Effector CD8-positive, alpha-beta T cell (primary cell): ENCODE results near the gene SLC9A7.

Source experiments
- DNase-seq: peaks from one replicate; lab custom pipeline; 2025; lab: John Stamatoyannopoulos, UW

The SLC9A7 gene

DNA sequence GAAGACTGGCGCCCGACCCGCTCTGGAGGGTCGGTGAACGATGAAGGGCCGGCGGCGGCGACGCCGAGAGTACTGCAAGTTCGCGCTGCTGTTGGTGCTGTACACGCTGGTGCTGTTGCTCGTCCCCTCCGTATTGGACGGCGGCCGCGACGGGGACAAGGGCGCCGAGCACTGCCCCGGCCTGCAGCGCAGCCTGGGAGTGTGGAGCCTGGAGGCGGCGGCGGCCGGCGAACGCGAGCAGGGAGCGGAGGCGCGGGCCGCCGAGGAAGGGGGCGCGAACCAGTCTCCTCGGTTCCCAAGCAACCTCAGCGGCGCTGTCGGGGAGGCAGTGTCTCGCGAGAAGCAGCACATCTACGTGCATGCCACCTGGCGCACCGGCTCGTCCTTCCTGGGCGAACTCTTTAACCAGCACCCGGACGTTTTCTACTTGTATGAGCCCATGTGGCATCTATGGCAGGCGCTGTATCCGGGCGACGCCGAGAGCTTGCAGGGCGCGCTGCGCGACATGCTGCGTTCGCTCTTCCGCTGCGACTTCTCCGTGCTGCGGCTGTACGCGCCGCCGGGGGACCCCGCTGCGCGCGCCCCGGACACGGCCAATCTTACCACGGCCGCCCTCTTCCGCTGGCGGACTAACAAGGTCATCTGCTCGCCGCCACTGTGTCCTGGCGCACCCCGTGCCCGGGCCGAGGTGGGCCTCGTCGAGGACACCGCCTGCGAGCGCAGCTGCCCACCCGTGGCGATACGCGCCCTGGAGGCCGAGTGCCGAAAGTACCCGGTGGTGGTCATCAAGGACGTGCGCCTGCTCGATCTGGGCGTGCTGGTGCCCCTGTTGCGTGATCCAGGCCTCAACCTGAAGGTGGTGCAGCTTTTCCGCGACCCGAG, 184.8 kb downstream of the SLC9A7 start:
- DNase-seq, result peak; percentile 13

DNA sequence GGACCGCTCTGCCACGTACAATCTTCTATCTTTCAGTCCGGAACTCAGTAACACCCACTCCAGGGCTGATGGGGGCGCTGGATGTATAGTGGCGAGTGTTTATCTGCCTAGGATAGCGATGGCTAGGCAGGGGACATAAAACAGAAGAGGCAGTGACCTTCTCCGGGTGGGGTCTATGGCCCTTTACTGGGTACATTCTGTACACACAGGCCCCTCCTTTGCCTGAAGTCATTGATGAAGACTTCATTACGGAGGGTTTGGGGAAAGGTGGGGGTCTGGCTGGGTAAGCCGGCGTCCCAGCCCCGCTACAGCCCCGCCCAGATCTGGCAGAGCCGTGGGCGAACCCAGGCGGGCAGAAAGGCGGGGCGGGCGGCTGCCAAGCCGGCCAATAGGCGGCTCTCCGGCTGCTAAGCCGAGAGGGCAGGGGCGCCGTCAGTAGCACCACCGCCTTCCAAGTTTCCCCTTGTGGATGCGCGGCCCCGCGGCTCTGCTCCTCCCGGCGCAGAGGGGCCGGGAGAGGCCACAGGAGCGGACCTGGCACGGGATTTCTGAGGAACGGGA, 185.5 kb downstream of the SLC9A7 start, which contains the start of gene CHST7:
TSS of gene CHST7 (plus strand) at position 435 of the 561 bp plus-strand sequence. CDS start 167 bp downstream, outside the sequence.
- peak; percentile 9 for DNase-seq

DNA sequence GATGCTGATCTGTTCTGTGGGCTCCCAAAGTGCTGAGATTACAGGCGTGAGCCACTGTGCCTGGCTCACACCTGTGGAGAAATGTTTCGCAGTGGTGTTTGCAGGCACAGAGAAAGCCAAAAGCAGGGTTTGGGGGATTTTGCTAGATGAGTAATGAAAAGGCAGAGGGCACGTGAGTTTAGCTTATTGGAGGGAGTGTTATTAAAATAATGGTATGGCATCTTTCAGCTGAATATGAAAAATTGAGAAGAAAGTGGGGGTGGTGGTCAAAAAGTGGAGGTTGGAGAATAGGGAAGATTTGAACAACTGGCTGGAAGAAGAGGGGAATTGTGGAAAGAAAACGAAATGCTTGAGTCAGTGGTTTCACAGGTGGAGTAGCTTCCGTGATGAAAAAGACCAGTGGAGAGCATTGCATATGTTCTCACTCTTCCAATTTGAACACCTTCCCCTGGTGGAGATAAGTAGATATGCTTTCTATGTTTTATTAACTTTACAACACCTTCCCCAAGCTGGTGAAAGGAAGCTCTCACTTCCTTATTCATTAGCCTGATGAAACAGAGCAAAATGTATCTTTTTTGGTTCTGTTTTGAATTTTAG, 186.5 kb downstream of the SLC9A7 start:
- DNase-seq, result no peak

DNA sequence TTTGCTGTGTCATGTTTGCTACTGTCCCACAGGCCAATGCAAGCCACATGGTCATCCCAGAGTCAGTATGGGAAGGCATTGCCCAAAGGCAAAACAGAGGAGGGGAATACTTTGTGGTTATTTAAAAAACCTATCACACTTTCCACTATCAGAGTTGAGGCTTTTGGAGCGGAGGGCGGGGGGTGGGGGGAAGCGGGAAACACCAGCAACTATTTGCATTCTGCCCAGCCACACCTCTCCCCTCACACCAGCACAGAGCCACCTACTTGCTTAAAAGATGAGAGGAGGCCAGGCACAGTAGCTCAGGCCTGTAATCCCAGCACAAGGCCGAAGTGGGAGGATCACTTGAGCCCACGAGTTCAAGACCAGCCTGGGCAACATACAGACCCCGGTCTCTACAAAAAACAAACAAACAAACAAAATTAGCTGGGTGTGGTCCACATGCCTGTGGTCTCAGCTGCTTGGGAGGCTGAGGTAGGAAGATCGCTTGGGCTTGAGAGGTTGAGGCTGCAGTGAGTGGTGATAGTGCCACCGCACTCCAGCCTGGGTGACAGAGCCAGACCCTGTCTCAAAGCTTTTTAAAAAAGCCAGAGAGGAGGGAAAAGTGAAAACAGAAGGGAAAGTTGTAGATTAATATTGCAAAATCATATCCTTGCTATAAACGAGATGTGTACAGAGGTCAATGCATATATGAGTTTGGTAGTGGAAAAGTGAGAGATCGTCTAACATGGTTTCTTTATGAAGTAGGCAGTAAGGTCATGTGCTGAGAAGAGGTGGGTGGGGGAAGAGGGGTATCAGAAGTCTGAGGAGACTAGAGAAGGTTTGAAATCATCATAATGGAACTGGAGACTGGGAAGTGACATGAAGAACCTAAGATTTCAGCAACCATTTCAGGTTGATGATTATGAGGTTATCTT, 187.2 kb downstream of the SLC9A7 start:
- no peak for DNase-seq

DNA sequence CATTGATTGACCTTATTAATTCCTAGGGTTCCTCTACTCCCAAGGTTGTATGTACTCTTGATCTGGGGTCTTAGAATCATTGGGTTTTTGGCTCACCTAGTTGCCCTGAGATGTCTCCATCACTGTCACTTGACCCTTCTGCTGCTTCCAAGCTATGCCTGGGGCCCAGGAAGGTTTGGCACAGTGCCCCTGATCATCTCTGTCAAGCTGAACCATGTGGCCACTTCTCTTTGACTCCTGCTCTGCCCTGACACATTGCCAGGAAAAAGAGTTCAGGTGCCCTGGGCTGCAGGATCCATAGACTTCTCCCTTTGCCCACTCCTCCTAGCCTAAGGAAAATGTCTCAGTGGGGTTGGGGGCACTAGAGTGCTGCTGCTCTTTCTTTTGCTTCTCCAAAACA, 189.3 kb downstream of the SLC9A7 start:
- no peak for DNase-seq

DNA sequence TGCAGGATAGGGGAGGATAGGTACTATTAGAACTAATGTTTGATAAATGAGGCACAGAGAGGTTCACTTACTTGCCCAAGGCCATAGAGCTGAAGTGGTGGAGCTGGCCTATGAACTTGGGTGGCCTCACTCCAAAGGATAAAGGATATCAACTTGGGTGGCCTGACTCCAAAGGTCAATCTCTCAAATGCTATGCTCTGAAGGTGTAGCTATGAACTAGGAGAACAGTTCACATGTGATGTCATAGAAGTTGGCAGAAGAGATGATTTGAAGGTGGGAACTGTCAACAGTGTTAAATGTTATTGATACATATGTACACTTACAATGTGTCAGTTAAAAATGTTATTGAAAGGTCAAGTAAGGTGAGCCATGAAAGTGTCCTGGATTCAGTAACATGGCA, 191.5 kb downstream of the SLC9A7 start:
- DNase-seq, result no peak

DNA sequence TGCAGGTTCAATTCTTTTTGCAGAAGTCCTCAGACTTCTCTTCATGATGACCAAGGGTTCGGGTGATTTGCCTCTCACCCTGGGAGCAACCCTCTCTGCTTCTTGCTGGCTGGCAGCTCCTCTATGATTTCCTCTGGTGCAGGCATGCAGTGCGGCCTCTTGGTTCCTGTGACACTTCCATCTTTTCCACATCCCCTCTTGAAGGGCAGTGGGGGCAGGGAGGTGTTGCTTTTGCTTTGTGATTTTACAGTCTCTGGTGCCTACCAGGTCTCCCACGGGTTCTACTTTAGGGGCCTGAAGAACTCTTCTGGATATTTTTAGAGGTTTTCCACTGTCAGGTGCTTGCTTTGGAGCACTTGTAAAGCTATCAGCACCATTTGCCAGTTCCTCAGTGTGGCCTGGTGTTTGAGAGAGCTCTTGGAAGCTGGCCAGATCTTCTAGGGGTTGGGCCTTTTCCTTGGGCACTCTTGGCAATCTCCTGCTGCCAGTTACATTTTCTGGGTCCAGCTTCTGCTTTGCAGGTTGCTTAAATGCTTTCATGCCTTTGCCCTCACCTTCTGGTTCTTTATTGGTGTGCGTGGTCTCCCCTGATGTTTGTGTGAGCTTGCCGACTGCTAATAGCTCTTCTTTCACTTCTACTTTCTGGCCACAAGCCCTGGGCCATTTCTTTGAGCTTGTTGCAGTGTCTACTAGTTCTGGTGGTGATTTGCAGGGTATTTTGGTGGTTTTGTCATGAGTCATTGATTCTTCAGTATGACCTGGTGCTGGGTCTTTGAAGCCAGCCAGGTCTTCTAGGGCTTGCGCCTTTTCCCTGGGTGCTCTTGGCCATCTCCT, 196.9 kb downstream of the SLC9A7 start:
- no peak for DNase-seq

DNA sequence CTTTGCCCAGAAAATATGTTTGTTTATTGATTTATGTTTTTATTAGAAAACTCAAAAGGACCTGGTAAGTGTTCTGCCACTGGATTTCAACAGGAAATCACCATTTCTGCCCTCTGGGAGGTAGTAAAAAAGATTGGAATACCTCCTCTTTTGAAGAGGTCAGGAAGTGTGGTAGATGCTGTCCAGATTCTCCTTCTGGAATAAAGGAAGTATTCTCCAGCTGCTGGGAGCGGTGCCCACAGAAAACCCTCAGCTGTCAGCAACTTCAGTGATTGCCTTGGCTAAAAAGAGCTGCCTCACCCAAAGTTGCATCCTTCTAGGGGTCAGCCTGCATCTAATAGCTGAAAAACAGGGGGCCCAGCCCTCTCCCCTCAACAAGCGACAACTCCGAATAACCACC, 199.9 kb downstream of the SLC9A7 start:
- DNase-seq, result no peak

DNA sequence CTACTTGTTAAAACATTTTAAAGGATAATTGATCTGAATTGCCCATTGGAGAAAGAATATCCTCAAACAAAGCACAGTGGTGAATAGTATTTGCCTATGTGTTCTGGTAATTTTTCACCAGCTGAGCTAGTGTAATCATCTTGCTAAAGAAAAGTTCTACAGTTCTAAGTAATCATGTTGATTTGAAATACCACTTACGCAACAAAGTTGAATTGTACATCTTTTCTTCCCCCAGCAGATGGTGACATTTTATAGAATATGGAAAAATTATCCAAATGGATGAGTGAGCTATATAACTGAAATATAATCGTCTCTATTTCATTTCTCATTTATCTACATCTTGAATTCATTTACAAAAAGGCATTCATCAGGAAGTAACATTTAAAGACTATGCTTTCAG, 204.0 kb downstream of the SLC9A7 start:
- DNase-seq, result no peak

DNA sequence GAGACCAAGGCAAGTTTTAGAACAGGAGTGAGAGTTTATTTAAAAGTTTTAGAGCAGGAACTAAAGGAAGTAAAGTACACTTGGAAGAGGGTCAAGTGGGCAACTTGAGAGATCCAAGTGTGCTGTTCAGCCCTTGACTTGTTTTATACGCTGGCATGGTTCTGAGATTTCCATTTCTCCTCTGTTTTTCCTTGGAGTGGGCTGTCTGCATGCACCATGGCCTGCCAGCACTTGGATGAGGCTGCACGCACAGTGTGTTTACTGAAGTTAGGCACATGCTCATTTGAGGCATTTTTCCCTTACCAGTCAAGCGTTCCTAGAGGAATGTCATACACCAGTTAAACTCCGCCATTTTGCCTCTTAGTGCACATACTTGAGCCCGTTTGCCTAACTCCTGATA, 205.0 kb downstream of the SLC9A7 start:
- DNase-seq, result no peak

DNA sequence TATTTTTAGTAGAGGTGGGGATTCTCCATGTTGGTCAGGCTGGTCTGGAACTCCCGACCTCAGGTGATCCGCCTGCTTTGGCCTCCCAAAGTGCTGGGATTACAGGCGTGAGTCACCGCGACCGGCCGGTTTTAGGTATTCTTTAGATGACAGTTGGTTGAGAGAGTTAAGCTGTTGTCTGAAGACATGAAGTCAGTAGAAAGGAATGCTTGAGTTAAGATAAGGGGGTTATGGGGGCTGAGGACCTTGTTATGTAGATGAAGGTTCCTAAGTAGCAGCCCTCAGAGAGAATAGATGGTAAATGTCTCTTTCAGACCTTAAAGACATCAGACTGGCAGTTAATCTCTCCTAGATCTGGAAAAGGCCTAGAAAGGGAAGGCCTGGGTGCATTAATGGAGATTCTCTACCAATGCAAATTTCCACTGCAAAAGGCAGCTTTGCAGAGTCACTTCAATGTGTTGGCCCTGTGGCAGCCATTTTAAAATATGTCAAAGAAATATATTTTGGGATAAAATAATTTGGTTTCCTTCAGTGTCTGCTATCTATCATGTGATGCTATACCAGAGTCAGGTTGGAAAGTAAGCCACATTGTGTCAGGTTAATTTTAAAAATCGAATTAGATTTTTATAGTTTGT, 207.3 kb downstream of the SLC9A7 start:
- no peak for DNase-seq

DNA sequence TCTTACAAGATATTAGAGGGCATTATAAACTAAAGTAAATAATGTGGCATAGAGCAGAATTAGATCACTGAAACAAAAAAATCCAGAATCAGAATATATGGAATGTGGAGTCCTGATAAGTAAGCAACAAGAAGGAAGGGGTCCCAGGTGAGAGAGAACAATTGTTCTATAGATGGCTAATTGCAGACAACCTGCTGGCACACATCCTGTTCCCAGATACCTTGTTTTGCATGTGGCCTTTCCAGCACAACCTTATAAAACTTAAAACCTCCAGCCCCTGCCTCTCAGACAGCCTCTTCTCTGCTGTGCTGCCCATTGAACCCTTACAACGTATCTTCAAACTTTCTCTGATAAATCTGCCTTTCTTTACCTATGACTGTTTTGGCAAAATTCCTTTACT, 209.0 kb downstream of the SLC9A7 start:
- no peak for DNase-seq
